Kidney tubule cell (primary cell): ENCODE measurements around the gene NPR3.

Experiments used
- DNase-seq: peaks from one replicate; pipeline ENCODE4 v3.0.0-alpha.2; 2018; ENCODE audit warnings: low spot score

Gene NPR3

GRCh38 chr5:32710550-32711361 lies at the start of gene NPR3:
Gene NPR3, plus strand, starts transcription at chr5:32711321. Its CDS starts 456 bp downstream, at chr5:32711777.
- DNase-seq: peak; percentile 30

GRCh38 chr5:32664523-32664922 lies 46.6 kb upstream of the NPR3 start:
- no peak for DNase-seq

- DNase-seq: no peak
Measured at GRCh38 chr5:32668552-32668951, 42.6 kb upstream of the NPR3 start.

GRCh38 chr5:32673272-32673671 lies 37.8 kb upstream of the NPR3 start:
- no peak for DNase-seq

GRCh38 chr5:32677023-32677422 lies 34.1 kb upstream of the NPR3 start:
- no peak for DNase-seq

GRCh38 chr5:32678472-32678871 lies 32.6 kb upstream of the NPR3 start:
- no peak for DNase-seq

GRCh38 chr5:32679218-32679617 lies 31.9 kb upstream of the NPR3 start:
- DNase-seq: peak; percentile 17

GRCh38 chr5:32680183-32680582 lies 30.9 kb upstream of the NPR3 start:
- no peak for DNase-seq

GRCh38 chr5:32683125-32683524 lies 28.0 kb upstream of the NPR3 start:
- DNase-seq: no peak

GRCh38 chr5:32684260-32684659 lies 26.9 kb upstream of the NPR3 start:
- DNase-seq: no peak

- DNase-seq: peak; percentile 50
Measured at GRCh38 chr5:32686799-32687498, 24.2 kb upstream of the NPR3 start.

- DNase-seq: peak; percentile 82
Measured at GRCh38 chr5:32687499-32687831, 23.7 kb upstream of the NPR3 start.

- no peak for DNase-seq
Measured at GRCh38 chr5:32690153-32690552, 21.0 kb upstream of the NPR3 start.

GRCh38 chr5:32690666-32691065 lies 20.5 kb upstream of the NPR3 start:
- DNase-seq: peak; percentile 53

- DNase-seq: peak; percentile 60
Measured at GRCh38 chr5:32692036-32692746, 18.9 kb upstream of the NPR3 start.

- no peak for DNase-seq
Measured at GRCh38 chr5:32703957-32704356, 7.2 kb upstream of the NPR3 start.

- DNase-seq: peak; percentile 35
Measured at GRCh38 chr5:32707418-32707997, 3.6 kb upstream of the NPR3 start.

- peak; percentile 6 for DNase-seq
Measured at GRCh38 chr5:32708949-32709348, 2.2 kb upstream of the NPR3 start.

GRCh38 chr5:32709750-32710549 lies 1.2 kb upstream of the NPR3 start:
- DNase-seq: peak; percentile 77

- peak; percentile 18 for DNase-seq
Measured at GRCh38 chr5:32711362-32711680, 200 bp downstream of the NPR3 start.

- DNase-seq: peak; percentile 57
Measured at GRCh38 chr5:32711681-32712480, 760 bp downstream of the NPR3 start.
